ENCODE measurements around the gene RBMS3. TPM values are rescaled to one million over a fixed set of nuclear protein-coding genes. Genes with fewer than 3 reads are reported as not detected.

Gene RBMS3
- total and polyA plus RNA-seq, 2 experiments from 2014 or later: 3.2 to 7.4 TPM

DNA sequence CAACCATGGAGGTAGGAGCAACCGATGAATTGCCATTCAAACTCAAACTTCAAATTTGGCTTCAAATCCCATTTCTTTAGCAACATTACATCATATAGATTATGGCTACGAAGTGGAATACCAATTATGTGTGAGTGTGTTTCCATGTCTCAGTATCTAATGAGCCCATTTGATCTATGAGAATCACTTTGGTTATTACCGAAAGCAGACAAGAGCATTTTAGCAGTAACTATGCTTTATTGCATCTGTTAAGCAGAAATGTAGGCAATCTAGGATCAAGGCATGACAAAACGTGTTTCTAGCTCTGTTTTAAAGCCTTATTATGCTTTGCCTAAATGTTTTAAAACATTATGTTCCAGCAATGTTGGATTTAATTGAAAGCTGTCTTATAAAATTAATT, 743.6 kb downstream of the RBMS3 start:
- Mint-ChIP-seq H3K36me3 (ENCODE audit: low read depth) (no peaks in the 10 kb centered on the region), H3K4me1 (no peaks in the 10 kb centered on the region), H3K27ac (no peak overlapping the region), H3K27me3 (ENCODE audit: insufficient read depth, low read depth, poor library complexity) (peaks cover 4% of the 10 kb centered on the region), H3K9me3 (no peaks in the 10 kb centered on the region), H3K4me3 (no peak overlapping the region)
- Histone ChIP-seq H3F3A (replicated peaks; ENCODE audit: low read depth) (no peaks in the 10 kb centered on the region), H3K9me2 (ENCODE audit: insufficient read depth) (no peaks in the 10 kb centered on the region), H3K4me1 (ENCODE audit: insufficient read depth) (no peaks in the 10 kb centered on the region), H3K4me3 (no peak overlapping the region), H3K27me3 (ENCODE audit: insufficient read depth) (no peaks in the 10 kb centered on the region), H3K79me2 (replicated peaks; ENCODE audit: insufficient read depth) (no peaks in the 10 kb centered on the region), H4K20me1 (replicated peaks; ENCODE audit: insufficient read depth) (no peaks in the 10 kb centered on the region), H3K4me2 (no peak overlapping the region), H2AFZ (no peak overlapping the region), H3K27ac (ENCODE audit: low read depth) (no peak overlapping the region), H3K36me3 (ENCODE audit: insufficient read depth) (no peaks in the 10 kb centered on the region)
- no peak for DNase-seq (ENCODE audit: low spot score)
- no peak for ATAC-seq
- TF ChIP-seq POLR2AphosphoS5 (IDR thresholded peaks at IDR 0.05; ENCODE audit: low read depth) (no peak), EZH2 (IDR thresholded peaks at IDR 0.05; ENCODE audit: low read depth, unreplicated experiment) (no peak)

DNA sequence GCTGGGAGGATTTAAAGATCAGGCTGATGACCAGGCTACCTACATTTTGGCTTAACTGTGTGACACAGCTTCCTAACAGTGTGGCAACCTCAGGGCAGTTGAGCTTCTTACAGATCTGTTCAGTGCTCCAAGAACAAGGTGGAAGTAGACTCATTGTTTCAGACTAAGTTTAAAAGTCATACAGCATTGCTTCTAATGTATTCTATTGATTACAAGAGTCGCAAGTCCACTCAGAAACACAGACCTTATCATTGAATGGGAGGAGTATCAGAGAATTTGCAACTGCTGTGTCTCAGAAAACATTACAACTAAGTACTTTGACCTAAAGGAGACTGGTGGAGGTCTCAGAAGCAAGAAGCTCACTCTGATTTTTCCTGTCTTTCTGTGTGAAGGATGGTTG, 746.0 kb downstream of the RBMS3 start:
- H3K27me3 ChIP-seq (ENCODE audit: insufficient read depth): no peaks in the 10 kb centered on the region
- ATAC-seq (no peak), DNase-seq (ENCODE audit: low spot score) (no peak)
- no peak overlapping the region for H3K4me3 ChIP-seq
- no peak overlapping the region for H3K4me3 Mint-ChIP-seq
- H3K9me2 ChIP-seq (ENCODE audit: insufficient read depth): no peaks in the 10 kb centered on the region
- H3K9me3 Mint-ChIP-seq: no peaks in the 10 kb centered on the region
- no peak overlapping the region for H3K27ac Mint-ChIP-seq
- no peaks in the 10 kb centered on the region for H3F3A ChIP-seq (replicated peaks; ENCODE audit: low read depth)
- H3K27me3 Mint-ChIP-seq (ENCODE audit: insufficient read depth, low read depth, poor library complexity): no peaks in the 10 kb centered on the region
- 0 out of 2 replicates have a peak overlapping the region, but pooled peaks have one; percentile 21 for H2AFZ ChIP-seq
- H3K36me3 Mint-ChIP-seq (ENCODE audit: low read depth): no peaks in the 10 kb centered on the region
- no peaks in the 10 kb centered on the region for H3K4me1 Mint-ChIP-seq
- no peak overlapping the region for H3K4me2 ChIP-seq
- no peaks in the 10 kb centered on the region for H3K4me1 ChIP-seq (ENCODE audit: insufficient read depth)
- H3K79me2 ChIP-seq (replicated peaks; ENCODE audit: insufficient read depth): no peaks in the 10 kb centered on the region
- H4K20me1 ChIP-seq (replicated peaks; ENCODE audit: insufficient read depth): no peaks in the 10 kb centered on the region
- no peaks in the 10 kb centered on the region for H3K36me3 ChIP-seq (ENCODE audit: insufficient read depth)
- no peak overlapping the region for H3K27ac ChIP-seq (ENCODE audit: low read depth)
- TF ChIP-seq, protein P1, sequence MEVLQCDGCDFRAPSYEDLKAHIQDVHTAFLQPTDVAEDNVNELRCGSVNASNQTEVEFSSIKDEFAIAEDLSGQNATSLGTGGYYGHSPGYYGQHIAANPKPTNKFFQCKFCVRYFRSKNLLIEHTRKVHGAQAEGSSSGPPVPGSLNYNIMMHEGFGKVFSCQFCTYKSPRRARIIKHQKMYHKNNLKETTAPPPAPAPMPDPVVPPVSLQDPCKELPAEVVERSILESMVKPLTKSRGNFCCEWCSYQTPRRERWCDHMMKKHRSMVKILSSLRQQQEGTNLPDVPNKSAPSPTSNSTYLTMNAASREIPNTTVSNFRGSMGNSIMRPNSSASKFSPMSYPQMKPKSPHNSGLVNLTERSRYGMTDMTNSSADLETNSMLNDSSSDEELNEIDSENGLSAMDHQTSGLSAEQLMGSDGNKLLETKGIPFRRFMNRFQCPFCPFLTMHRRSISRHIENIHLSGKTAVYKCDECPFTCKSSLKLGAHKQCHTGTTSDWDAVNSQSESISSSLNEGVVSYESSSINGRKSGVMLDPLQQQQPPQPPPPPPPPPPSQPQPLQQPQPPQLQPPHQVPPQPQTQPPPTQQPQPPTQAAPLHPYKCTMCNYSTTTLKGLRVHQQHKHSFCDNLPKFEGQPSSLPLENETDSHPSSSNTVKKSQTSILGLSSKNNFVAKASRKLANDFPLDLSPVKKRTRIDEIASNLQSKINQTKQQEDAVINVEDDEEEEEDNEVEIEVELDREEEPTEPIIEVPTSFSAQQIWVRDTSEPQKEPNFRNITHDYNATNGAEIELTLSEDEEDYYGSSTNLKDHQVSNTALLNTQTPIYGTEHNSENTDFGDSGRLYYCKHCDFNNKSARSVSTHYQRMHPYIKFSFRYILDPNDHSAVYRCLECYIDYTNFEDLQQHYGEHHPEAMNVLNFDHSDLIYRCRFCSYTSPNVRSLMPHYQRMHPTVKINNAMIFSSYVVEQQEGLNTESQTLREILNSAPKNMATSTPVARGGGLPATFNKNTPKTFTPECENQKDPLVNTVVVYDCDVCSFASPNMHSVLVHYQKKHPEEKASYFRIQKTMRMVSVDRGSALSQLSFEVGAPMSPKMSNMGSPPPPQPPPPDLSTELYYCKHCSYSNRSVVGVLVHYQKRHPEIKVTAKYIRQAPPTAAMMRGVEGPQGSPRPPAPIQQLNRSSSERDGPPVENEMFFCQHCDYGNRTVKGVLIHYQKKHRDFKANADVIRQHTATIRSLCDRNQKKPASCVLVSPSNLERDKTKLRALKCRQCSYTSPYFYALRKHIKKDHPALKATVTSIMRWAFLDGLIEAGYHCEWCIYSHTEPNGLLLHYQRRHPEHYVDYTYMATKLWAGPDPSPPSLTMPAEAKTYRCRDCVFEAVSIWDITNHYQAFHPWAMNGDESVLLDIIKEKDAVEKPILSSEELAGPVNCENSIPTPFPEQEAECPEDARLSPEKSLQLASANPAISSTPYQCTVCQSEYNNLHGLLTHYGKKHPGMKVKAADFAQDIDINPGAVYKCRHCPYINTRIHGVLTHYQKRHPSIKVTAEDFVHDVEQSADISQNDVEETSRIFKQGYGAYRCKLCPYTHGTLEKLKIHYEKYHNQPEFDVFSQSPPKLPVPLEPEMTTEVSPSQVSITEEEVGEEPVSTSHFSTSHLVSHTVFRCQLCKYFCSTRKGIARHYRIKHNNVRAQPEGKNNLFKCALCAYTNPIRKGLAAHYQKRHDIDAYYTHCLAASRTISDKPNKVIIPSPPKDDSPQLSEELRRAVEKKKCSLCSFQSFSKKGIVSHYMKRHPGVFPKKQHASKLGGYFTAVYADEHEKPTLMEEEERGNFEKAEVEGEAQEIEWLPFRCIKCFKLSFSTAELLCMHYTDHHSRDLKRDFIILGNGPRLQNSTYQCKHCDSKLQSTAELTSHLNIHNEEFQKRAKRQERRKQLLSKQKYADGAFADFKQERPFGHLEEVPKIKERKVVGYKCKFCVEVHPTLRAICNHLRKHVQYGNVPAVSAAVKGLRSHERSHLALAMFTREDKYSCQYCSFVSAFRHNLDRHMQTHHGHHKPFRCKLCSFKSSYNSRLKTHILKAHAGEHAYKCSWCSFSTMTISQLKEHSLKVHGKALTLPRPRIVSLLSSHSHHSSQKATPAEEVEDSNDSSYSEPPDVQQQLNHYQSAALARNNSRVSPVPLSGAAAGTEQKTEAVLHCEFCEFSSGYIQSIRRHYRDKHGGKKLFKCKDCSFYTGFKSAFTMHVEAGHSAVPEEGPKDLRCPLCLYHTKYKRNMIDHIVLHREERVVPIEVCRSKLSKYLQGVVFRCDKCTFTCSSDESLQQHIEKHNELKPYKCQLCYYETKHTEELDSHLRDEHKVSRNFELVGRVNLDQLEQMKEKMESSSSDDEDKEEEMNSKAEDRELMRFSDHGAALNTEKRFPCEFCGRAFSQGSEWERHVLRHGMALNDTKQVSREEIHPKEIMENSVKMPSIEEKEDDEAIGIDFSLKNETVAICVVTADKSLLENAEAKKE (CRISPR knock-in tag; IDR thresholded peaks at IDR 0.05): no peak
- TF ChIP-seq JUNB (IDR thresholded peaks at IDR 0.05; ENCODE audit: unreplicated experiment): no peak
- TF ChIP-seq NANOG (IDR thresholded peaks at IDR 0.05; ENCODE audit: borderline replicate concordance): no peak
